Brain microvascular endothelial cell (primary cell): ENCODE results near the gene S100A11.
A peak's percentile ranks its signal among the peaks of the same experiment; 100 is the strongest.

Experiments used
- DNase-seq: peaks from one replicate; pipeline ENCODE4 v3.0.0-alpha.2; 2020
- H3K27ac ChIP-seq: fragments of 250-450 bp; sonication (Bioruptor Pico); 2 replicates; pipeline ENCODE4 v1.5.1; 2020; ENCODE audit warnings: mild to moderate bottlenecking, moderate library complexity
- H3K27me3 ChIP-seq: fragments of 250-450 bp; sonication (Bioruptor Pico); replicated peaks from 2 replicates; pipeline ENCODE4 v1.5.1; 2020; ENCODE audit warnings: mild to moderate bottlenecking
- H3K36me3 ChIP-seq: fragments of 250-450 bp; sonication (Bioruptor Pico); replicated peaks from 2 replicates; pipeline ENCODE4 v1.5.1; 2020; ENCODE audit warnings: mild to moderate bottlenecking
- H3K4me3 ChIP-seq: 2 replicates; pipeline ENCODE4 v1.5.1; 2011; ENCODE audit warnings: low read depth, mild to moderate bottlenecking, control low read depth, low read length, moderate library complexity
- CTCF ChIP-seq: IDR thresholded peaks from 2 replicates; pipeline ENCODE4 v1.5.1; 2011; ENCODE audit warnings: low read depth, mild to moderate bottlenecking, moderate library complexity, low read length, control low read depth, inconsistent platforms; ENCODE audit errors: missing control alignments
- in situ Hi-C: cut with HindIII; loops from 2 replicates; pipeline ENCODE4 v1.10.0; 2017; ENCODE audit warnings: low sequenced_read_pairs, low pct_ligation_motif_present

Gene S100A11

GRCh38 chr1:151993084-151993733 lies 43.6 kb downstream of the S100A11 start:
- peak overlapping the region; percentile 88 for H3K4me3 ChIP-seq
- no peak for TF ChIP-seq CTCF
- no peak for DNase-seq
- no peaks in the 10 kb centered on the region for H3K27me3 ChIP-seq
- in situ Hi-C loops: no loop called here
- H3K36me3 ChIP-seq: no peaks in the 10 kb centered on the region
- H3K27ac ChIP-seq: peak overlapping the region; percentile 51

GRCh38 chr1:151992303-151993083 lies 44.3 kb downstream of the S100A11 start:
- H3K4me3 ChIP-seq: peak overlapping the region; percentile 88
- no peak for TF ChIP-seq CTCF
- peak overlapping the region; percentile 51 for H3K27ac ChIP-seq
- no peaks in the 10 kb centered on the region for H3K27me3 ChIP-seq
- H3K36me3 ChIP-seq: no peaks in the 10 kb centered on the region
- peak; percentile 87 for DNase-seq
- in situ Hi-C loops: no loop called here

- no peak for TF ChIP-seq CTCF
- DNase-seq: no peak
- Histone ChIP-seq H3K36me3 (peaks cover 2% of the 10 kb centered on the region), H3K27ac (peak overlapping the region; percentile 51), H3K27me3 (no peaks in the 10 kb centered on the region), H3K4me3 (peak overlapping the region; percentile 88)
- in situ Hi-C loops: no loop called here
Observed at GRCh38 chr1:151991663-151992302, 45.0 kb downstream of the S100A11 start.

- Histone ChIP-seq H3K4me3 (no peak overlapping the region), H3K27ac (peak overlapping the region; percentile 84)
Observed at GRCh38 chr1:151990856-151991198, 46.0 kb downstream of the S100A11 start.

More at GRCh38 chr1:151990856-151991198, 46.0 kb downstream of the S100A11 start:
- TF ChIP-seq CTCF: no peak
- peak; percentile 77 for DNase-seq
- in situ Hi-C loops: no loop called here
- Histone ChIP-seq H3K36me3 (peaks cover 5% of the 10 kb centered on the region), H3K27me3 (no peaks in the 10 kb centered on the region)
